Chondrocyte (in vitro differentiated cells): Measurements from ENCODE around the gene ABLIM2. TPM values are rescaled to one million over a fixed set of nuclear protein-coding genes. Genes with fewer than 3 reads are reported as not detected.

Source experiments
- DNase-seq: peaks from one replicate; pipeline ENCODE4 v3.0.0; 2021; ENCODE audit warnings: mixed read lengths, low spot score
- H3K27ac Mint-ChIP-seq: one replicate; pipeline ENCODE4 v1.8.0; 2021; ENCODE audit warnings: mild to moderate bottlenecking, moderate library complexity, mixed read lengths; ENCODE audit not compliant: unreplicated experiment
- H3K27me3 Mint-ChIP-seq: 2 replicates; pipeline ENCODE4 v1.8.0; 2021; ENCODE audit warnings: low read depth, mixed read lengths
- H3K36me3 Mint-ChIP-seq: 2 replicates; pipeline ENCODE4 v1.8.0; 2021; ENCODE audit warnings: low read depth, mixed read lengths
- H3K4me1 Mint-ChIP-seq: 2 replicates; pipeline ENCODE4 v1.8.0; 2021; ENCODE audit warnings: low read depth, mild to moderate bottlenecking, mixed read lengths
- H3K4me3 Mint-ChIP-seq: one replicate; pipeline ENCODE4 v1.8.0; 2021; ENCODE audit warnings: mild to moderate bottlenecking, moderate library complexity, mixed read lengths; ENCODE audit not compliant: unreplicated experiment
- H3K9me3 Mint-ChIP-seq: 2 replicates; pipeline ENCODE4 v1.8.0; 2021; ENCODE audit warnings: low read depth, mixed read lengths
- total RNA-seq: library from RNA; stranded (reverse); gene quantifications from 3 replicates; pipeline ENCODE4 v1.2.1, GENCODE V29; 2021
- TF ChIP-seq, protein P1 (sequence below): fragments of 200-600 bp; sonication (generic); IDR thresholded peaks from 2 replicates; pipeline ENCODE4 v1.5.0; 2021; ENCODE audit warnings: antibody characterized with exemption, mild to moderate bottlenecking, moderate library complexity

The ABLIM2 gene
- total RNA-seq, 1 donor from 2014 or later, result 0.47 TPM

DNA sequence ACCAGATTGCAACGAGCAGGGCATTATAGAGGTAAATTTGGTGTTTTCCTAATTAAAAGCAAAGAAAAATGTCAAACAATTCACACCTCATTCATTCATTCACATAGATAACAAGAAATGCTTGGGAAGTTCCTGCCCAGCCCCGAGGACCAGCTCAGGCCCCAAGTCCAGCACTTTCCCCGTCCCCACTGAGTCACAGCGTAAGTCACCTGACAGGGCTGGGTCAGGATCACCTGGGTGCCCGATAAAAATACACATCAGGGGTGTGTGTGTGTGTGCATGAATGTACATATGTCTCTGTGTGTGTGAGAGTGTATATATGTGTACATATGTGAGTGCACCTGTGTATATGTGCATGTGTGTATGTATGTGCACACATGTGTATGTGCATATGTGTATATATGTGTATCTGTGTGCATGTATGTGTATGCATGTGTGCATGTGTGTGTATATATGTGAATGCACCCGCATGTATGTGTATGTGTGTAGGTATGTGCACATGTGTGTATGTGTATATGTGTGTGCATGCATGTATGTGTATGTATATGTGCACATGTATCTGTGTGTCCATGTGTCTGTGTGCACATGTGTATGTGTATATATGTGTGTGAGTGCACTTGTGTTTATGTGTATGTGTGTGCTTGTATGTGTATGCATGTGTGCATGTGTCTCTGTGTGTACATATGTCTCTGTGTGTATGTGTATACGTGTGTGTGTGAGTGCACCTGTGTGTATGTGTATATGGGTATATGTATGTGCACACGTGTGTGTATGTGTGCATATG is 21.9 kb upstream of the ABLIM2 start:
- Mint-ChIP-seq H3K36me3 (no peaks in the 10 kb centered on the region), H3K4me1 (peaks cover 36% of the 10 kb centered on the region), H3K27ac (no peak overlapping the region), H3K4me3 (no peak overlapping the region), H3K9me3 (no peaks in the 10 kb centered on the region), H3K27me3 (peaks cover 3% of the 10 kb centered on the region)
- DNase-seq, result no peak
- TF ChIP-seq, protein P1, sequence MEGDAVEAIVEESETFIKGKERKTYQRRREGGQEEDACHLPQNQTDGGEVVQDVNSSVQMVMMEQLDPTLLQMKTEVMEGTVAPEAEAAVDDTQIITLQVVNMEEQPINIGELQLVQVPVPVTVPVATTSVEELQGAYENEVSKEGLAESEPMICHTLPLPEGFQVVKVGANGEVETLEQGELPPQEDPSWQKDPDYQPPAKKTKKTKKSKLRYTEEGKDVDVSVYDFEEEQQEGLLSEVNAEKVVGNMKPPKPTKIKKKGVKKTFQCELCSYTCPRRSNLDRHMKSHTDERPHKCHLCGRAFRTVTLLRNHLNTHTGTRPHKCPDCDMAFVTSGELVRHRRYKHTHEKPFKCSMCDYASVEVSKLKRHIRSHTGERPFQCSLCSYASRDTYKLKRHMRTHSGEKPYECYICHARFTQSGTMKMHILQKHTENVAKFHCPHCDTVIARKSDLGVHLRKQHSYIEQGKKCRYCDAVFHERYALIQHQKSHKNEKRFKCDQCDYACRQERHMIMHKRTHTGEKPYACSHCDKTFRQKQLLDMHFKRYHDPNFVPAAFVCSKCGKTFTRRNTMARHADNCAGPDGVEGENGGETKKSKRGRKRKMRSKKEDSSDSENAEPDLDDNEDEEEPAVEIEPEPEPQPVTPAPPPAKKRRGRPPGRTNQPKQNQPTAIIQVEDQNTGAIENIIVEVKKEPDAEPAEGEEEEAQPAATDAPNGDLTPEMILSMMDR, result no peak

- peaks cover 3% of the 10 kb centered on the region for H3K27me3 Mint-ChIP-seq
- H3K4me3 Mint-ChIP-seq, result no peak overlapping the region
- no peak overlapping the region for H3K27ac Mint-ChIP-seq
- DNase-seq, result no peak
- TF ChIP-seq, protein P1, result no peak
- H3K4me1 Mint-ChIP-seq, result peaks cover 29% of the 10 kb centered on the region
- no peaks in the 10 kb centered on the region for H3K9me3 Mint-ChIP-seq
- H3K36me3 Mint-ChIP-seq, result no peaks in the 10 kb centered on the region
Measured at GRCh38 chr4:8179771-8180170, 21.2 kb upstream of the ABLIM2 start.

- DNase-seq, result no peak
- no peaks in the 10 kb centered on the region for H3K36me3 Mint-ChIP-seq
- no peak overlapping the region for H3K27ac Mint-ChIP-seq
- no peaks in the 10 kb centered on the region for H3K9me3 Mint-ChIP-seq
- peaks cover 28% of the 10 kb centered on the region for H3K4me1 Mint-ChIP-seq
- H3K27me3 Mint-ChIP-seq, result peaks cover 4% of the 10 kb centered on the region
- H3K4me3 Mint-ChIP-seq, result no peak overlapping the region
- TF ChIP-seq, protein P1, result no peak
Measured at GRCh38 chr4:8179074-8179473, 20.5 kb upstream of the ABLIM2 start.

- H3K9me3 Mint-ChIP-seq, result no peaks in the 10 kb centered on the region
- H3K36me3 Mint-ChIP-seq, result no peaks in the 10 kb centered on the region
- no peak overlapping the region for H3K27ac Mint-ChIP-seq
- no peak overlapping the region for H3K4me3 Mint-ChIP-seq
- no peak for DNase-seq
- peaks cover 4% of the 10 kb centered on the region for H3K27me3 Mint-ChIP-seq
- TF ChIP-seq, protein P1, result no peak
- H3K4me1 Mint-ChIP-seq, result peaks cover 17% of the 10 kb centered on the region
Measured at GRCh38 chr4:8177956-8178355, 19.3 kb upstream of the ABLIM2 start.

- TF ChIP-seq, protein P1, result no peak
- no peaks in the 10 kb centered on the region for H3K9me3 Mint-ChIP-seq
- no peak for DNase-seq
- H3K36me3 Mint-ChIP-seq, result no peaks in the 10 kb centered on the region
- H3K4me3 Mint-ChIP-seq, result no peak overlapping the region
- peaks cover 17% of the 10 kb centered on the region for H3K4me1 Mint-ChIP-seq
- peaks cover 6% of the 10 kb centered on the region for H3K27me3 Mint-ChIP-seq
- no peak overlapping the region for H3K27ac Mint-ChIP-seq
Measured at GRCh38 chr4:8177552-8177951, 18.9 kb upstream of the ABLIM2 start.
